Prostate gland (tissue), 1 donor: ENCODE measurements around the gene CCDC192.

ENCODE experiments used
- POLR2A ChIP-seq: fragments of 450-650 bp; IDR thresholded peaks from one replicate; pipeline ENCODE4 v1.6.1; 2016; ENCODE audit warnings: antibody characterized with exemption, mild to moderate bottlenecking
- POLR2AphosphoS5 ChIP-seq: sonication (generic); formaldehyde crosslinking; IDR thresholded peaks from one replicate; pipeline ENCODE4 v1.6.1; 2017; ENCODE audit warnings: antibody characterized with exemption

GRCh38 chr5:127924606-127925005 lies 221.4 kb downstream of the CCDC192 start:
- TF ChIP-seq POLR2AphosphoS5: no peak
- TF ChIP-seq POLR2A: no peak
